Measurements from ENCODE around the gene ANXA11. TPM values are rescaled to one million over a fixed set of nuclear protein-coding genes. Genes with fewer than 3 reads are reported as not detected.

ANXA11 gene
- total and polyA plus RNA-seq, 3 donors from 2014 or later: 46.5 to 116 (median 64.0) TPM

DNA sequence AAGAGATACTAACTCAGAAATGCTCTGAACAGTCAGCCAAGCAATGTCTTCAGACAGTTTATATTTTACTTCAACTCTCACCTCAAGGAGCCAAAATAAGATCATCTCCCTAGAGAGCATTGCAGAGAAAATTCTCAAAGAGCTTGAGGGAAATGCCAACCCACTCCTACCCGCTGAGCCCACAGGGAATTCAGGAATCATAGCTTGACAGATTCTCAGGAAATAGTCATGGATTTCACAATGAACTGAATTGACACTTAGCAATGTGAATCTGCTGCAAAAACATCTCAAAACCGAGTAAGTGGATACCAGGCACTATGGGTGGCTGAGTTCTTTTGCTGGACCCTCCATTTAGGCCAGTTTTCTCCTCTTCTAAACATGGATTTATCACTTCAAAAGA lies 82.6 kb downstream of the ANXA11 start:
- intact Hi-C loops (cut with DNase I; ENCODE audit: low total_unique reads): no loop called here
- no peak for TF ChIP-seq POLR2A (IDR thresholded peaks at IDR 0.05)
- TF ChIP-seq CTCF (IDR thresholded peaks at IDR 0.05): no peak
- Histone ChIP-seq H3K9me3 (no peaks in the 10 kb centered on the region), H3K27me3 (no peaks in the 10 kb centered on the region), H3K36me3 (ENCODE audit: low read depth, missing control alignments) (no peaks in the 10 kb centered on the region), H3K27ac (no peak overlapping the region), H3K4me1 (no peaks in the 10 kb centered on the region), H3K4me3 (no peak overlapping the region)
- no peak for DNase-seq
- WGBS, 2 donors: 89 to 93% methylated on average over 2 of the region's 2 CpGs

DNA sequence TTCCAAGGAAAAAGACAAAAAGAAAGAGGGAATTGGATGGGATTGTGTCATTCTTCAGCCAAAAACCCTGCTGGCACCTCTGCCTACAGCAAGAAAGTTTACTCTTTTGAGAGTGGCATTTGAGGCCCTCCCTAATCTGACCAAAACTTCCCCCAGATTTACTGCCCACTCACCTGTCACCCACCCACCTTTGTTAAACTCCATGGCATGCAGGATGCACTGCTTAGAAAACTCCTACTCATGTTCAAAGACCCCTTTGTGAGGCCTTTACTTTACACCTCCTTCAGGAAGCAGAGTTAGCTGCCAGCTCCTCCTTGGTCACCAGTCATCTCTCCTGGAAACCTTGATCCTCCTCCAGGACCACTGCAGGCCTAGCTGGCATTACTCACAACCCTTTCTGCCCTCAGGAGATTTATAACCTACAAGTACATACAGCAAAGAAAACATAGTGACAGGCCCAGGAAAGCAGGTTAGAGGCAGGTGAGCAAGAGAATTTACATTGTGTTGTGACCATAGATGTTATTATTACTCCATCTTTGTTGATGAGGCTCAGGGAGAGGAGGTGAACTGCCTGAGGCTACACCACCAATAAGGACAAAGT lies 83.1 kb downstream of the ANXA11 start:
- Histone ChIP-seq H3K4me1 (no peaks in the 10 kb centered on the region), H3K4me3 (no peak overlapping the region), H3K36me3 (ENCODE audit: low read depth, missing control alignments) (no peaks in the 10 kb centered on the region), H3K27me3 (no peaks in the 10 kb centered on the region), H3K27ac (no peak overlapping the region), H3K9me3 (no peaks in the 10 kb centered on the region)
- intact Hi-C loops (cut with DNase I; ENCODE audit: low total_unique reads): no loop called here
- no peak for TF ChIP-seq POLR2A (IDR thresholded peaks at IDR 0.05)
- TF ChIP-seq CTCF (IDR thresholded peaks at IDR 0.05): no peak
- DNase-seq: no peak

DNA sequence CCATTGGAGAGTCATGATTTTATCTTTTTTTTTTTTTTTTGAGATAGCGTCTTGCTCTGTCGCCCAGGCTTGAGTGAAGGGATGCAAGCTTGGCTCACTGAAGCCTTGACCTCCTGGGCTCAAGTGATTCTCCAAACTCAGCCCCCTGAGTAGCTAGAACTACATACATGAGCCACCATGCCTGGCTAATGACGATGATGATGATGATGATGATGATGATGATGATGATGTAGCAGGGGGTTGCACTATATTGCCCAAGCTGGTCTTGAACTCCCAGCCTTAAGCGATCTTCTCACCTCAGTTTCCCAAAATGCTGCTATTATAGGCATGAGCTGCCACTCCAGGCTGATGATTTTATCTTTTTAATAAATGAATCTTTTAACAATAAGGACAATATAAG lies 86.7 kb downstream of the ANXA11 start:
- no peaks in the 10 kb centered on the region for H3K4me1 ChIP-seq
- intact Hi-C loops (cut with DNase I; ENCODE audit: low total_unique reads): no loop called here

GRCh38 chr10:80110986-80111385 lies 94.4 kb downstream of the ANXA11 start:
- TF ChIP-seq POLR2A (IDR thresholded peaks at IDR 0.05): no peak
- no peak for TF ChIP-seq CTCF (IDR thresholded peaks at IDR 0.05)
- intact Hi-C loops (cut with DNase I; ENCODE audit: low total_unique reads): no loop called here
- peak; percentile 74 for DNase-seq

More for the DNA sequence above, 86.7 kb downstream of the ANXA11 start:
- H3K4me3 ChIP-seq: no peak overlapping the region
- no peak for DNase-seq
- H3K27ac ChIP-seq: no peak overlapping the region
- H3K9me3 ChIP-seq: no peaks in the 10 kb centered on the region
- no peaks in the 10 kb centered on the region for H3K36me3 ChIP-seq (ENCODE audit: low read depth, missing control alignments)
- TF ChIP-seq POLR2A (IDR thresholded peaks at IDR 0.05) (no peak), CTCF (IDR thresholded peaks at IDR 0.05) (no peak)
- WGBS, 2 donors: 80 to 89% methylated on average over 4 of the region's 4 CpGs
- no peaks in the 10 kb centered on the region for H3K27me3 ChIP-seq

GRCh38 chr10:80108576-80109239 lies 96.6 kb downstream of the ANXA11 start:
- DNase-seq: no peak
- Histone ChIP-seq H3K4me3 (no peak overlapping the region), H3K9me3 (no peaks in the 10 kb centered on the region), H3K27ac (no peak overlapping the region), H3K4me1 (peaks cover 21% of the 10 kb centered on the region), H3K36me3 (ENCODE audit: low read depth, missing control alignments) (no peaks in the 10 kb centered on the region), H3K27me3 (no peaks in the 10 kb centered on the region)
- intact Hi-C loops (cut with DNase I; ENCODE audit: low total_unique reads): no loop called here
- TF ChIP-seq CTCF (IDR thresholded peaks at IDR 0.05): no peak
- no peak for TF ChIP-seq POLR2A (IDR thresholded peaks at IDR 0.05)
- 85 to 91% methylated on average over 8 of the region's 8 CpGs for WGBS, 2 donors

More at GRCh38 chr10:80110986-80111385, 94.4 kb downstream of the ANXA11 start:
- H3K27me3 ChIP-seq: no peaks in the 10 kb centered on the region
- WGBS, 2 donors: 44 to 65% methylated on average over 1 of the region's 1 CpG
- H3K27ac ChIP-seq: peak overlapping the region; percentile 55 to 78
- peaks cover 21% of the 10 kb centered on the region for H3K4me1 ChIP-seq
- H3K4me3 ChIP-seq: no peak overlapping the region
- no peaks in the 10 kb centered on the region for H3K36me3 ChIP-seq (ENCODE audit: low read depth, missing control alignments)
- H3K9me3 ChIP-seq: no peaks in the 10 kb centered on the region

Measured in testis (tissue), 3 donors.